GM23248 (cell line): ENCODE measurements around the gene CMKLR1.

ENCODE experiments used
- EZH2 ChIP-seq: fragments of 200-600 bp; sonication (generic); IDR thresholded peaks from 2 replicates; pipeline ENCODE4 v1.6.1; 2018; ENCODE audit warnings: antibody characterized with exemption, mild to moderate bottlenecking; ENCODE audit not compliant: insufficient read depth, poor library complexity, severe bottlenecking
- EZH2phosphoT487 ChIP-seq: fragments of 200-600 bp; sonication (generic); IDR thresholded peaks from 2 replicates; pipeline ENCODE4 v1.6.1; 2018; ENCODE audit warnings: antibody characterized with exemption, moderate library complexity, mild to moderate bottlenecking, low read depth; ENCODE audit not compliant: insufficient read depth

GRCh38 chr12:108305520-108305919, 33.6 kb downstream of the CMKLR1 start:
- TF ChIP-seq EZH2, result no peak
- TF ChIP-seq EZH2phosphoT487, result 0 out of 2 replicates have a peak, but pooled peaks have one; percentile 34
